GM12864 (cell line): ENCODE results near the gene ASPHD2.

Experiments
- DNase-seq: peaks from one replicate; pipeline ENCODE4 v3.0.0-alpha.2; 2011; ENCODE audit warnings: low read depth
- H3K4me3 ChIP-seq: 2 replicates; pipeline ENCODE4 v1.5.1; 2011; ENCODE audit warnings: mild to moderate bottlenecking, low read depth, low read length, control low read depth
- CTCF ChIP-seq: IDR thresholded peaks from 2 replicates; pipeline ENCODE4 v1.5.1; 2011; ENCODE audit warnings: low read depth, mild to moderate bottlenecking, moderate library complexity, low read length, control low read depth, inconsistent platforms; ENCODE audit errors: missing control alignments

The ASPHD2 gene

GRCh38 chr22:26391091-26391490 is 38.0 kb upstream of the ASPHD2 start:
- DNase-seq, result no peak
- TF ChIP-seq CTCF, result no peak
- H3K4me3 ChIP-seq, result no peak overlapping the region

- H3K4me3 ChIP-seq, result no peak overlapping the region
- TF ChIP-seq CTCF, result no peak
- no peak for DNase-seq
Measured at GRCh38 chr22:26391623-26392022, 37.4 kb upstream of the ASPHD2 start.

GRCh38 chr22:26393929-26394328 is 35.1 kb upstream of the ASPHD2 start:
- no peak overlapping the region for H3K4me3 ChIP-seq
- peak; percentile 40 for TF ChIP-seq CTCF
- DNase-seq, result no peak

DNA sequence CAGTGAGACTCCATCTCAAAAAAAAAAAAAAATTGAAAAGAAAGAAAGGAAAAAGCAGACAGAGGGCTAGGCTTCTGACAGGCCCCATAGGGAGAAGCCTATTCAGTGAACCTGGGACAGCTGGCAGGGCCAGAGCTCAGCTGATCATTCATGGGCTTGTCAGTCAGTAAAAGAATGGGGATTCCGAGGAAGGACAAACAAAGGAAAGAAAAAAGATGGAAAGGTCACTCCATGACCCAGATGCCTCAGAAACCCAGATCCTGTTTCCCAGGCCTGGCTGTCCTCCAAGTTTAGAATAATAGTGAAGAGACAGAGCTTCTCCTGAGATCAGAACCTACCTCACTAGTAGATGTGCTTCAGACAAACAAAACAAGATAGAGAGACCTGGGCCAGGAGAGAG is 34.3 kb upstream of the ASPHD2 start:
- DNase-seq, result no peak
- no peak overlapping the region for H3K4me3 ChIP-seq
- no peak for TF ChIP-seq CTCF

DNA sequence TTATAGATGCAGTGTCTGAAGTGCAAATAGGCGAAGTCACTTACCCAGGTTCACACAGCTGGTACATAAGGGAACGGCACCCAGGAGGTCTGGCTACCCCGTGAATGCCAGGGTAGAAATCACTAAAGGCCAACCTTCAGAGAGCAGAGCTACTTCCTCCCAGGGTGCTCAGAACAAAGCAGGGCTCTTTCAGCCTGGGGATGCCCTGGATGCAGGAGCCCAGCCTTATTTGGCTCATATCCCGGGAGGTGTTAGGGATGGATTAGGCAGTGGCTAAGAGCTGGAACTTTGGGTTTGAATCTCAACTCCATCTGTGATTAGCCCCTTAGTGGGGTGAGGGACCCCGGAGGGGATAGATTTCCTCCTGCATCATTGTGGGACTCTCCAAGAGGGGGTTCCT is 33.1 kb upstream of the ASPHD2 start:
- no peak for TF ChIP-seq CTCF
- H3K4me3 ChIP-seq, result no peak overlapping the region
- no peak for DNase-seq

DNA sequence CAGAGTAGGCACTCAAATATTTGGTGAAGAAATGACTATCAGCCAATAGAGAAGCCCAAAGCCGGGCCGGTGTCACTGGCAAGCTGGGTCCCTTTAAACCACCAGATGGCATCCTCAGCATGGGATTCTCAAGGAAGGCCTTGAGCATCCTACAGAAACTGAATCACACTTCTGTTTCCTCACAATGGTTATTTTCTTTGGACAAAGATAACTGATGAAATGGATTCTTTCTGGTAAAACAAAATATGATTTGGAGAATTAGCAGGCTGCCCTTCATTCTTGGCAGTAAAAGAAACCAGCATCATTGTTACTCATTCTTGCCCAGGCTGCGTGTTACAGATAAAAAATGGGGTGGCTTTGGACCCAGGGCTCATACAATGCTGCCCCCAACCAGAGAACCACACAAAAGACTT is 30.3 kb upstream of the ASPHD2 start:
- no peak overlapping the region for H3K4me3 ChIP-seq
- DNase-seq, result peak; percentile 31
- peak; percentile 61 for TF ChIP-seq CTCF

DNA sequence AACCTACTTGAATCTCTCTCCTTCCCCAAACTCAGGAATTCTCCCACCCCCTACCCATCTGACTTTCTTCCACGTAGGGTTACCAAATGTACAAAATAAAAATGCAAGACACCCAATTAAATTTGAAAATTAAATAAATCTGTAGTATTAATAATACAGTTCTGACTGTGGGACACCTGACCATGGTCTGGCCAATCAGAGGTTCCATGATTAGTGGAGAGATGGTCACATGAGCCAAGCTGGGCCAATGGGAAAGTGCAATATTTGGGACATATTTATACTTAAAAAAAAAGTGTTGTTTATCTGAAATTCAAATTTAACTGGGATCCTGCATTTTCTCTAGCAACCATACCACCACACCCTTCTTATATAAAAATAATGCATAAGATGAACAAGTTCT is 29.8 kb upstream of the ASPHD2 start:
- no peak for DNase-seq
- no peak overlapping the region for H3K4me3 ChIP-seq
- TF ChIP-seq CTCF, result no peak
